GM12872 (cell line): ENCODE measurements around the gene NEK1.

Source experiments
- TF ChIP-seq, protein P1 (sequence below): IDR thresholded peaks from 3 replicates; pipeline ENCODE4 v1.5.1; 2011; ENCODE audit warnings: low read depth, mild to moderate bottlenecking, low read length, moderate library complexity; ENCODE audit not compliant: insufficient read depth

NEK1 gene, protein sequence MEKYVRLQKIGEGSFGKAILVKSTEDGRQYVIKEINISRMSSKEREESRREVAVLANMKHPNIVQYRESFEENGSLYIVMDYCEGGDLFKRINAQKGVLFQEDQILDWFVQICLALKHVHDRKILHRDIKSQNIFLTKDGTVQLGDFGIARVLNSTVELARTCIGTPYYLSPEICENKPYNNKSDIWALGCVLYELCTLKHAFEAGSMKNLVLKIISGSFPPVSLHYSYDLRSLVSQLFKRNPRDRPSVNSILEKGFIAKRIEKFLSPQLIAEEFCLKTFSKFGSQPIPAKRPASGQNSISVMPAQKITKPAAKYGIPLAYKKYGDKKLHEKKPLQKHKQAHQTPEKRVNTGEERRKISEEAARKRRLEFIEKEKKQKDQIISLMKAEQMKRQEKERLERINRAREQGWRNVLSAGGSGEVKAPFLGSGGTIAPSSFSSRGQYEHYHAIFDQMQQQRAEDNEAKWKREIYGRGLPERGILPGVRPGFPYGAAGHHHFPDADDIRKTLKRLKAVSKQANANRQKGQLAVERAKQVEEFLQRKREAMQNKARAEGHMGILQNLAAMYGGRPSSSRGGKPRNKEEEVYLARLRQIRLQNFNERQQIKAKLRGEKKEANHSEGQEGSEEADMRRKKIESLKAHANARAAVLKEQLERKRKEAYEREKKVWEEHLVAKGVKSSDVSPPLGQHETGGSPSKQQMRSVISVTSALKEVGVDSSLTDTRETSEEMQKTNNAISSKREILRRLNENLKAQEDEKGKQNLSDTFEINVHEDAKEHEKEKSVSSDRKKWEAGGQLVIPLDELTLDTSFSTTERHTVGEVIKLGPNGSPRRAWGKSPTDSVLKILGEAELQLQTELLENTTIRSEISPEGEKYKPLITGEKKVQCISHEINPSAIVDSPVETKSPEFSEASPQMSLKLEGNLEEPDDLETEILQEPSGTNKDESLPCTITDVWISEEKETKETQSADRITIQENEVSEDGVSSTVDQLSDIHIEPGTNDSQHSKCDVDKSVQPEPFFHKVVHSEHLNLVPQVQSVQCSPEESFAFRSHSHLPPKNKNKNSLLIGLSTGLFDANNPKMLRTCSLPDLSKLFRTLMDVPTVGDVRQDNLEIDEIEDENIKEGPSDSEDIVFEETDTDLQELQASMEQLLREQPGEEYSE (N-terminal part only)

DNA sequence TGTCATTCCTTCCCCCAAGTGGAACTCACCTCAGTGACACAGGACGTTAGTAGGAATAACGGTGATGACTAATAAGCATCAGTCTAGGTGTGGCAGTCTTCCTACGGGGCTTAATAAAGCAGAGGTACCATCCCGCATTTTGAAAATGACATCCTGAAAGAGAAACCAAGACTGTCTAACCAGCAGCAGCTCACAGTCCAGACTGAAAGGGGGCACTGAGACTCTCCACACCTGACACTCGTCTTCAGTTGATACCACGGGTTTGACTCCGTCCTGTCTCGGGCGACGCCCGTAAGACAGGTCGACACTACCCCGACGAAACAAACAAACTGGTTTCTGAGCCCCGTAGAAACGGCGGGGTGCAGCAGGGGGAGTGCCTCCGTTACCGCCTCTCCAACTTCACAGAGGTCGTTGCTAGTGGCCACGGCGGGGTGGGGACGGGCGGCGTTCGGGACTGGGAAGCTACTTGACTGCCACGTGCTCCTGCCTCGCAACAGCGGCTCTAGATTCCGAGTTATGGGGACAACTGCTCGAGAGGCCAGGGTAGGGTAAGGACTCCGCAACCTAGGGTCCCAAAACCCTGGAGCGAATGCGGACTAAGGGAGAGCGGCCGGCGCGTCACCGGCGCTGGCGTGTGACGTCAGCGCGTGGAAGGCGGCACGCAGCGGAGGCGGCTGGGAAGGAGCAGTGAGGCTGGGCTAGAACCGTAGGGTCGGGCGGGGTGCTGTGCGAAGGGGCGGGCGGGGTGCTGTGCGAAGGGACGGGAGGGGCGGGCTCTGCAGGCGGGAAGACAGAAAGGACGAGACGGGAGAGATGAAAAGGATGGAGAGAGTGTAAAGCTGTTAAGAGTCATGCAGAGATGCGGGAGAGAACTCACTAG lies at the start of gene NEK1:
Gene NEK1, minus strand, starts transcription at position 593 of the 880 bp plus-strand sequence. CDS start 9,953 bp downstream, outside the sequence.
- TF ChIP-seq, protein P1, sequence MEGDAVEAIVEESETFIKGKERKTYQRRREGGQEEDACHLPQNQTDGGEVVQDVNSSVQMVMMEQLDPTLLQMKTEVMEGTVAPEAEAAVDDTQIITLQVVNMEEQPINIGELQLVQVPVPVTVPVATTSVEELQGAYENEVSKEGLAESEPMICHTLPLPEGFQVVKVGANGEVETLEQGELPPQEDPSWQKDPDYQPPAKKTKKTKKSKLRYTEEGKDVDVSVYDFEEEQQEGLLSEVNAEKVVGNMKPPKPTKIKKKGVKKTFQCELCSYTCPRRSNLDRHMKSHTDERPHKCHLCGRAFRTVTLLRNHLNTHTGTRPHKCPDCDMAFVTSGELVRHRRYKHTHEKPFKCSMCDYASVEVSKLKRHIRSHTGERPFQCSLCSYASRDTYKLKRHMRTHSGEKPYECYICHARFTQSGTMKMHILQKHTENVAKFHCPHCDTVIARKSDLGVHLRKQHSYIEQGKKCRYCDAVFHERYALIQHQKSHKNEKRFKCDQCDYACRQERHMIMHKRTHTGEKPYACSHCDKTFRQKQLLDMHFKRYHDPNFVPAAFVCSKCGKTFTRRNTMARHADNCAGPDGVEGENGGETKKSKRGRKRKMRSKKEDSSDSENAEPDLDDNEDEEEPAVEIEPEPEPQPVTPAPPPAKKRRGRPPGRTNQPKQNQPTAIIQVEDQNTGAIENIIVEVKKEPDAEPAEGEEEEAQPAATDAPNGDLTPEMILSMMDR: no peak

DNA sequence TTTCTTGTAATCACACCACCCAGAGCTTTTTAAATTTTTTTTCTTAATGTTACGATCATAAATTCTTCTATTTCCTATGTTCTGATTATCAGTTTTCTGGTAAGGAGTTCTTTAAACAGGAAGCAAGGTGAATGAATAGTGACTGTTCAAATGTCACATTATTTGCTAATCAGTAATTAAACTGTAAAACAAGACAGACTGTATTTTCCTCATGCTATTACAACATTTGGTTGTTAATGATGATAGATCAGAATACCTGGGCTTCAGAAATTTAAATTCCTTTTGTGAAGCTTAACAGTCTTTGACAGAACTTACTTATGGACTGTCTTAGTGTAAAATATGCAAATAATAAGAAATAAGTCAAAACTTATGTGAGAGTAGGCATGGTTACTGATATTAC lies 49.4 kb upstream of the NEK1 start:
- TF ChIP-seq, protein P1: no peak

DNA sequence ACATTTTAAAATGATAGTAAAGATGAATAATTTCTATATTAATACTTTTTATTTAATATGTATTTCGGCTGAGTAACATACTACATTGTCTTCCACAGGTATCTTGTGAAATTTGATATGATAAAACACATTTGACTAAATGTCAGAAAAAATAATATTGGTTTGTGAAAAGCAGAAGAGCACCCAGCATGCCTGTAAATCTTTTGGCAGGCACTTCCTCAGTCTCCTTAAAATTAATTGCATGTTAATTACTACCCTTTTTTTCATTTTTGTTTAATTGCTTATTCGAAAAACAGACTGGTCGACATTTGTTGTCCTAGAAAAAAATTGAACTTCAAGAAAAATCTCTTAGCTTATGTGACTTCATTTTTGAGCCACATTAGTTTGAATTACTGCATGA lies 48.5 kb upstream of the NEK1 start:
- TF ChIP-seq, protein P1: no peak

DNA sequence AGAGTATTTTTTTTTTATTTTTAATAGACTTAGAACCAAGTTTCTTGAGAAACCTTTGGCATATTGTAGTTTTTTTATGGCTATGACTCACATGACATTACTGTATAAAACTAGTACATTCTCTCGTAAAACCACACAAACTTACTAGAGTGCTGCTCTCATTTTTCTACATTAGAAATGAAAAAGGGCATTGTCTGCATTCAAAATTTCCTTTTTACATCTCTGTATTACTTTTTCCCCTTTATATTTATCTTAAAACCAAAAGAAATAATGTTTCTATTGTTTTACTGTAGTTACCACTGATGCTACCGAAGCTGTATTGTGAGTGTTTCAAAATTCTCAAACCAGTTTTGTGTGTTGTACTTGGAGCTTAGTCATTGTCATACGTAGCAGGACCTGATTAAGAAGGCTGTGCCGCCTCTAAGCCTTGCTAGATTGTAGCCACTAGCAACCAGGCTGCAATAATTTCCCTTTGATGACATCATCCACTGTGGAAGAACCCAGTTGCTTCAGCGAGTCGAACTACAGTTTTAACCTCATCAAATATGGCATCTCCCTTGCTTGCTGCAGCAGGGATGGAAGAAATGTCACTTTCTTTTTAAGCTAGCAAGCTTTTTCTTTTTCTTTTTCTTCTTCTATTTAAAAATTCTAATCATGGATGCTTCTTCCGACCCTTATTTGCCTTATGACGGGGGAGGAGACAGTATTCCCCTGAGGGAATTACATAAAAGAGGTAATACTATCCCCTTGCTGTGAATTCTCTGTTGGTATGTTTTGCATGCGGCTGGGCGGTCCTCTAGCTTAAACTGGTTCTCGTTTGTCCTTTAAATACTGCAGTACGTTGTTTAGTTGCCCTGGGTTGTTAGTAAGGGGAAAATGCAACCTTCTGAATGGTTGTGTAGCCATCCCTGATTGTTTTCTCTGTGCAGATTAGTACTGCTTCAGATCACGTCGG lies 47.6 kb upstream of the NEK1 start:
- TF ChIP-seq, protein P1: no peak

DNA sequence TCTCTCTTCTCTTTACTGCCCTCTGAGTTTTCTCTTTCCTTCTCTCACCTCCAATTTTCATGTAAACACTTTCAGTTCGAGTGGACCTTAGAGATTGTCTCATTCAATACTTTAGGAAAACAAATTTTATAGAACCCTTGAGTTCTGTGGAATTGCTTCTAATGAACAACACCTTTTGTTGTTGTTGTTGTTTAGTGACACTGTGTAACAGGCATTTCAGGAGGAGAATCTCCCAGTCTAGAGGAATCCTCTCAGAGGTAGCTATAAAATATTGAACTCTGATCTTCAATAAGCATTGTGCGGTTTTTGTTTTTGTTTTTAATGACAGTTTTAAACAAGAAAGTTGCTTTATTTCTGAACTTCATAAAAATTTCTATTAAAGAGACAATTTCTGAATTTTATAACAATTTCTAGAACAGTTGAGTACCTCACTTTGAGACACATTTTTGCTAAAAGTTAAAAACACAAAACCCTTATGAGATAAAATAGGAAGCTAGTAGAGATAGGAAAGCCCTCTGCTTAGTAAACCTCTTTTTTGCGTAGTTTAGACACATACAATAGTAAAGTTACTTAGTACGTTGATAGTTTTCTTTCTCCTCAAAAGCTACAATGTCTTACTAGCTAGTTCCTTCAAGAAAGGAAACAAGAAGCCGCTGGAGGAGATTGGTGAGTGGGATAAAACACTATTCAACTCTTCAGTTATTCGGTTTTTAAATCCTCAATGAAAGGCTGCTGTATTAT lies 46.8 kb upstream of the NEK1 start:
- TF ChIP-seq, protein P1: no peak
